Calu3 (cell line): ENCODE data around the gene TXNDC12. TPM values are rescaled to one million over a fixed set of nuclear protein-coding genes. Genes with fewer than 3 reads are reported as not detected.

Source experiments
- BruUV-seq: library from RNA; stranded (reverse); fragments of 400-500 nt; replicated peaks from 2 replicates; lab custom pipeline; 2021; lab: Mats Ljungman, UMichigan
- CTCF ChIA-PET: fragments of 300-600 bp; sonication (Branson Sonifier 250); formaldehyde crosslinking; loops from one replicate; lab custom pipeline; 2022; ENCODE audit warnings: antibody characterized with exemption; lab: Charles Lee
- DNase-seq: peaks from one replicate; pipeline ENCODE4 v3.0.0; 2022
- H3K27ac Mint-ChIP-seq: one replicate; pipeline ENCODE4 v1.8.0; 2022; ENCODE audit warnings: mixed read lengths; ENCODE audit not compliant: unreplicated experiment
- H3K27me3 Mint-ChIP-seq: one replicate; pipeline ENCODE4 v1.8.0; 2022; ENCODE audit warnings: mixed read lengths; ENCODE audit not compliant: unreplicated experiment
- H3K36me3 Mint-ChIP-seq: one replicate; pipeline ENCODE4 v1.8.0; 2022; ENCODE audit warnings: mild to moderate bottlenecking, moderate library complexity, mixed read lengths; ENCODE audit not compliant: insufficient read depth, unreplicated experiment
- H3K4me1 Mint-ChIP-seq: one replicate; pipeline ENCODE4 v1.8.0; 2022; ENCODE audit warnings: mild to moderate bottlenecking, low read depth, mixed read lengths; ENCODE audit not compliant: unreplicated experiment
- H3K4me3 Mint-ChIP-seq: one replicate; pipeline ENCODE4 v1.8.0; 2022; ENCODE audit warnings: mild to moderate bottlenecking, low read depth, moderate library complexity, mixed read lengths; ENCODE audit not compliant: unreplicated experiment
- H3K9me3 Mint-ChIP-seq: one replicate; pipeline ENCODE4 v1.8.0; 2022; ENCODE audit warnings: low read depth, mixed read lengths; ENCODE audit not compliant: unreplicated experiment
- CTCF ChIP-seq: fragments of 200-600 bp; IDR thresholded peaks from one replicate; pipeline ENCODE4 v1.8.0; 2022; ENCODE audit warnings: antibody characterized with exemption; ENCODE audit not compliant: unreplicated experiment
- intact Hi-C: fragments of 100-400 bp; cut with micrococcal nuclease; formaldehyde crosslinking; loops from one replicate; pipeline ENCODE4 v1.10.0; 2022; ENCODE audit not compliant: unreplicated experiment
- total RNA-seq: library from RNA; stranded (reverse); gene quantifications from 2 replicates; pipeline ENCODE4 v1.2.3, GENCODE V29; 2022

Gene TXNDC12
- total RNA-seq, 1 experiment from 2014 or later, result 68.9 TPM

- no peak for TF ChIP-seq CTCF
- Mint-ChIP-seq H3K9me3 (no peaks in the 10 kb centered on the region), H3K4me1 (peaks cover 24% of the 10 kb centered on the region), H3K27ac (no peak overlapping the region), H3K4me3 (no peak overlapping the region), H3K27me3 (peaks cover 12% of the 10 kb centered on the region), H3K36me3 (no peaks in the 10 kb centered on the region)
- CTCF ChIA-PET, result no interaction called here
- DNase-seq, result no peak
- no TSS peak for BruUV-seq
- intact Hi-C loops, result no loop called here
These were observed 73.4 kb downstream of the TXNDC12 start for GRCh38 chr1:51981555-51981954.

- CTCF ChIA-PET, result no interaction called here
- H3K9me3 Mint-ChIP-seq, result no peaks in the 10 kb centered on the region
- intact Hi-C loops, result no loop called here
- H3K27ac Mint-ChIP-seq, result no peak overlapping the region
- no peak overlapping the region for H3K4me3 Mint-ChIP-seq
- TF ChIP-seq CTCF, result no peak
- H3K4me1 Mint-ChIP-seq, result peaks cover 48% of the 10 kb centered on the region
- H3K36me3 Mint-ChIP-seq, result no peaks in the 10 kb centered on the region
- no TSS peak for BruUV-seq
- H3K27me3 Mint-ChIP-seq, result peaks cover 9% of the 10 kb centered on the region
- DNase-seq, result no peak
These were observed 76.9 kb downstream of the TXNDC12 start for GRCh38 chr1:51978099-51978498.

DNA sequence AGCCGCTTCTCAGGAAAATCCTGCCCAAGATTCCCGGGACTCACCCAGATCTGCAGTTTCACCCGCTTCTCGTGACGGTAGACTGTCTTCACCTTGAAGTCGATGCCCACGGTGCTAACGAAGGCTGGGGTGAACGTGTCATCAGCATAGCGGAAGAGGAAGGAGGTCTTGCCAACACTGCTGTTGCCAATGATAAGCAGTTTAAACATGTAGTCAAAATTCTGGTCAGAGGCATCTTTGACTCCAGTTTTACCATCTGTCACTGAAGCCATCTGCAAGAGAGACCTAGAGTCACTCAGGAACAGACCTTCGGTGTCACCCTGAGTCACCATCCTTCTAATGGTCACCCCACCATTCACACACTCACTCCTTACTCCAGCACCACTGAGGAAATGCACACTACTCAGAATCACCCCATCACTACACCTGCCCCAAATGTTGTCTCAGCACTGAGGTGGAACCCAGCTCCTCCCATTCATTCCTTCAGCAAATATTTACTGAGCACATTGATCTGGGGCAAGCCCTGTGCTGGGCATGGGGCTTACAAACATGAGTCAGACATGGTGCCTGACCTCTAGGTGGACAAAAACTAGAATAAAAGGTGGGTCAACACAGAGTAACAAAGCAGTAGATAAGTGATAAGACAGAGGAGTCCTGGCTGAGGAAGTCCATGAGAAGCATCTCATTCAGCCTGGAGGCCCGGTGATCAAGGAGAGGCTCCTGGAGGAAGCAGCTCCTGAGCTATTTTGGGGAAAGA is 78.0 kb downstream of the TXNDC12 start:
- no peak overlapping the region for H3K4me3 Mint-ChIP-seq
- no peaks in the 10 kb centered on the region for H3K36me3 Mint-ChIP-seq
- intact Hi-C loops, result no loop called here
- peaks cover 48% of the 10 kb centered on the region for H3K4me1 Mint-ChIP-seq
- CTCF ChIA-PET, result interaction anchor here (0.6 kb wide), 1 partner anchor 14 kb away, joined by 5 read pairs; the partner anchor contains the start of gene RAB3B
- no peaks in the 10 kb centered on the region for H3K9me3 Mint-ChIP-seq
- no peak overlapping the region for H3K27ac Mint-ChIP-seq
- no peak for TF ChIP-seq CTCF
- peak; percentile 65 for DNase-seq
- no TSS peak for BruUV-seq
- peaks cover 9% of the 10 kb centered on the region for H3K27me3 Mint-ChIP-seq

- H3K9me3 Mint-ChIP-seq, result no peaks in the 10 kb centered on the region
- H3K36me3 Mint-ChIP-seq, result peaks cover 6% of the 10 kb centered on the region
- H3K4me1 Mint-ChIP-seq, result peaks cover 72% of the 10 kb centered on the region
- BruUV-seq, result no TSS peak
- no peak overlapping the region for H3K4me3 Mint-ChIP-seq
- DNase-seq, result peak; percentile 25
- CTCF ChIA-PET, result interaction anchor here (0.6 kb wide), 1 partner anchor 19 kb away, joined by 5 read pairs; no protein-coding TSS in a partner anchor
- H3K27ac Mint-ChIP-seq, result no peak overlapping the region
- intact Hi-C loops, result no loop called here
- TF ChIP-seq CTCF, result no peak
- peaks cover 6% of the 10 kb centered on the region for H3K27me3 Mint-ChIP-seq
These were observed 81.2 kb downstream of the TXNDC12 start for GRCh38 chr1:51973587-51974474.

Other genes with a start within 250 kb of the TXNDC12 start
- 153 and 176 TPM in 2 replicates for gene NRDC, start 176.5 kb downstream of the TXNDC12 start, total RNA-seq
- gene RAB3B, start 64.5 kb downstream of the TXNDC12 start, total RNA-seq, result 0.31 and 0.49 TPM in 2 replicates
- 9.1 and 11.8 TPM in 2 replicates for gene KTI12, start 21.4 kb downstream of the TXNDC12 start, total RNA-seq
- gene BTF3L4, start 1.1 kb upstream of the TXNDC12 start, total RNA-seq, result 60.8 and 70.4 TPM in 2 replicates
- 9.0 and 13.6 TPM in 2 replicates for gene ZFYVE9, start 86.9 kb upstream of the TXNDC12 start, total RNA-seq